PC-9 (cell line): Measurements from ENCODE around the gene ANKRD11.

Experiments
- CTCF ChIP-seq: fragments of 200-600 bp; sonication (generic); conservative IDR thresholded peaks from 2 replicates; pipeline ENCODE4 v1.6.1; 2017; ENCODE audit warnings: mixed run types, antibody characterized with exemption, mild to moderate bottlenecking, moderate library complexity
- EZH2 ChIP-seq: fragments of 200-600 bp; sonication (generic); IDR thresholded peaks from 2 replicates; pipeline ENCODE4 v1.8.0; 2017; ENCODE audit warnings: antibody characterized with exemption, low read depth

GRCh38 chr16:89401641-89402445 is 88.5 kb downstream of the ANKRD11 start:
- TF ChIP-seq EZH2: no peak
- TF ChIP-seq CTCF: no peak
